Fibroblast of lung (primary cell): ENCODE data around the gene REPS1.

Source experiments
- CTCF ChIP-seq, 2 donors: IDR thresholded peaks in 1 of 2; conservative IDR thresholded peaks in 1 of 2; 1 replicate in 1 of 2; 2 replicates in 1 of 2; pipeline ENCODE4 v1.5.1; 2011 to 2012; ENCODE audit warnings: low read length in 2 of 2, control low read depth in 1 of 2, inconsistent platforms in 1 of 2, low read depth in 1 of 2, mild to moderate bottlenecking in 1 of 2
- EZH2 ChIP-seq: IDR thresholded peaks from 2 replicates; pipeline ENCODE4 v1.5.1; 2012; ENCODE audit warnings: low read length, control low read depth, mild to moderate bottlenecking; ENCODE audit errors: missing control alignments

GRCh38 chr6:138958595-138958994 is 29.5 kb downstream of the REPS1 start:
- TF ChIP-seq EZH2 (no peak), CTCF (conservative IDR thresholded peaks at IDR 0.05 in 1 of 2, IDR thresholded peaks at IDR 0.05 in 1 of 2; ENCODE audit: low read depth in 1 of 2, low read length in 2 of 2) (no peak)
